COLO829 (cell line): ENCODE results near the gene EIF1AY.
"Not testable (repeated sequence)": the region's sequence is repeated elsewhere in the genome, so short reads cannot be mapped to it uniquely, and the experiment has no call there.

Experiments used
- DNase-seq: peaks from one replicate; pipeline ENCODE4 v3.0.0; 2012; ENCODE audit warnings: low spot score

EIF1AY gene

GRCh38 chrY:20575531-20576121 lies at the start of gene EIF1AY:
TSS of gene EIF1AY (plus strand) at chrY:20575776. CDS start at chrY:20575872, 96 bp downstream.
- DNase-seq = no peak

DNA sequence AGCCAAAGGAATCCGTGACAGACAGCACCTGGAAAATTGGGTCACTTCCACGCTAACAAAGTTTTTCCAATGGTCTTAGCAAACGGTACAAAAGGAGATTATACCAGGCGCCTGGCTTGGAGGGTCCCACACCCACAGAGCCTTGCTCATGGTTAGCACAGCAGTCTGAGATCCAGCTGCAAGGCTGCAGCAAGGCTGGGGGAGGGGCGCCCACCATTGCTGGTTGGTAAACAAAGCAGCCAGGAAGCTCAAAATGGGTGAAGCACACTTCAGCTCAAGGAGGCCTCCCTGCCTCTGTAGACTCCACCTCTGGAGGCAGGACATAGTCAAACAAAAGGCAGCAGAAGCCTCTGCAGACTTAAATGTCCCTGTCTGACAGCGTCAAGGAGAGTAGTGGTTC lies 47.1 kb upstream of the EIF1AY start:
- DNase-seq = no peak

GRCh38 chrY:20538186-20538585 lies 37.4 kb upstream of the EIF1AY start:
- no peak for DNase-seq

- no peak for DNase-seq
These were observed 36.6 kb upstream of the EIF1AY start for GRCh38 chrY:20538933-20539332.

DNA sequence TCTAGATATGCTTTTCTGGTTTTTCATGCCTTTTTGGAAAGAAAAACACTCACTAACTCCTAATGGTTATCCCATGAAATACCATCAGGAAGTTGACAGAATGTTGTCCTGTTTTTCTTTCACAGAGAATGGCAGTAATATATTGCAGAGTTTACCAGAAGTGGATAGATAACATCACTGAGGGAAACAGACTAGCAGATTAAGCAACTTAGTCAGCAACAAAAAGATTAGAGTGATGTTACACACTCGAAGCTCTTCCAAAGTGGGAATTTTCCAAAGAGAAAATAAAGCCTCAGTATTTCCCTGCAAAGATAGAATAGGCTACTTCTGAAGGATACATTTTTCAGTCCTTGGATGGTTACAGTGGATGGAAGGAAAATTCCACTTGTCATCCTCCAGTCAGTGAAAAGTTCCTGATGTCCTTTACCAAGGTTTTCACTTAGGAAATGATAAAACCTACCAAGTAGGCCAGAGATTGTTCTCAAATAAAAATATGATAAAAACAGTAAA lies 31.1 kb upstream of the EIF1AY start:
- DNase-seq = no peak

DNA sequence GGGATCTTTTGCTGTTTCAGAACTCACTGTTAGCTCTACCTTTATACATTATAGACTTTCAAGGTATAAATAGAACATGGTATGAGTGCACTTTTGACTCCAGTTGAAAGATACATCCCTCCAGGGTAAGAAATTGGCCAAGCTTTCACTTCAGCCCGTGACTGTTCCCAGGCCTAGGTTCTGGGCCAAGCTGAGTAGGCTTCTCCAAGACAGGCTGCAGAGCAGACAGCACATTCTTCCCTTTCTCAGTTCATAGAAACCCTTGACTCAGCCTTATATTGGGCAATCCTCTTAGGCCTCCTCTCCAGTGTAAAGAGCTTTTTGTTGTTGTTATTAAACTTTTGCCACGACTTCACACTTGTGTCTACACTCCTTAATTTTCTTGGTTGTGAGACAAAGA lies 29.5 kb upstream of the EIF1AY start:
- DNase-seq = no peak

DNA sequence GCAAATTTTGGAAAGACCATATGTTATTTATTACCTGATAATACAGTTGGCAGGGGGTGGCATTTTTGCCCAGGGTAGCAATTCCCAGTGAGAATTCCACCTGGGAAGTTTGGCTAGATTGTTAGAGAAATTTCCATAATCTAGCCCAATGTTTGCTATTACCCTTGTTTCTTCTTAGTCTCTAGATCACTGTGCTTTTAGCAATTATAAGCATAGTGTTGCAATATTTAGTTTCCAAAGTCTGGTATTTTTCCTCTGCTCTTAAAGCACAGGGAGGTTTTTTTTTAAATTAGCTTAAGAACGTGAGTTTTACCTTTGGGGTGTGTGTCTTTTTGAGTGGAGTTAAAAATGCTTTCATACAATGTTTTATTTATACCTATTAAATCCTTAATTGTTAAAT lies 26.3 kb upstream of the EIF1AY start:
- no peak for DNase-seq

DNA sequence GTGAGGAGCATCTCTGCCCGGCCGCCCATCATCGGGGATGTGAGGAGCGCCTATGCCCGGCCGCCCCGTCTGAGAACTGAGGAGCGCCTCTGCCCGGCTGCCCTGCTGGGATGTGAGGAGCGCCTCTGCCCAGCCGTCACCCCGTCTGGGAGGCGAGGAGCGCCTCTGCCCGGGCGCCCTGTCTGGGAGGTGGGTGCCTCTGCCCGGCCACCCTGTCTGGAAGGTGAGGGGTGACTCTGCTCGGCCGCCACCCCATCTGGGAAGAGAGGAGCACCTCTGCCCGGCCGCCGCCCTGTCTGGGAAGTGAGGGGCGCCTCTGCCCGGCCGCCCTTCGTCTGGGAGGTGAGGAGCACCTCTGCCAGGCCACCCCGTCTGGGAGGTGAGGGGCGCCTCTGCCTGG lies 23.7 kb upstream of the EIF1AY start:
- no peak for DNase-seq

DNA sequence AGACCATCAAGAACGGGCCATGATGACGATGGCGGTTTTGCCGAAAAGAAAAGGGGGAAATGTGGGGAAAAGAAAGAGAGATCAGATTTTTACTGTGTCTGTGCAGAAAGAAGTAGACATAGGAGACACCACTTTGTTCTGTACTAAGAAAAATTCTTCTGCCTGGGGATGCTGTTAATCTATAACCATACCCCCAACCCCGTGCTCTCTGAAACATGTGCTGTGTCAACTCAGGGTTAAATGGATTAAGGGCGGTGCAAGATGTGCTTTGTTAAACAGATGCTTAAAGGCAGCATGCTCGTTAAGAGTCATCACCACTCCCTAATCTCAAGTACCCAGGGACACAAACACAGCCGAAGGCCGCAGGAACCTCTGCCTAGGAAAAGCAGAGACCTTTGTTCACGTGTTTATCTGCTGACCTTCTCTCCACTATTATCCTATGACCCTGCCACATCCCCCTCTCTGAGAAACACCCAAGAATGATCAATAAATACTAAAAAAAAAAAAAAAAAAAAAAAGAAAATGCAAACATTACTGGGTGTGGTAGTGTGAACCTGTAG lies 22.7 kb upstream of the EIF1AY start:
- DNase-seq = not testable (repeated sequence)

DNA sequence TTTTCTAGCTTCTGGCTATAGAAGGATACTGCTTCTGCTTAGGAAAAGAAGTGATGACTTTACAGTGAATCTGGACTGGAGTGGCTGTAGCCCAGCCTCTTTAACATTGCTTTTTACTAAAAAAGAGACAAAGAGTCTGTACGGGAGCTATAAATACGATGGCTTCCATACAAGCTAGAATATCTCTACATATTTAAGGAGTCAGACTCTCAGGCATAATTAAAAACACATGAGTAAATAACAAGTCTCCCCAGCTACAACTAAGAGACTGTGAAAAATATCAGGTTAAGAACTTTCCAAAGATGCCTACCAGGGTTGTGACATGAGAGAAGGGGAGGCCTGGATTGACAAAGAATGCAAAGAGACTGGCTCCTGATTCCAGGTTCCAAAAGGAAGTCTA lies 19.8 kb upstream of the EIF1AY start:
- DNase-seq = no peak

GRCh38 chrY:20558677-20559076 lies 16.9 kb upstream of the EIF1AY start:
- DNase-seq = no peak

GRCh38 chrY:20559873-20560512 lies 15.6 kb upstream of the EIF1AY start:
- DNase-seq = no peak

DNA sequence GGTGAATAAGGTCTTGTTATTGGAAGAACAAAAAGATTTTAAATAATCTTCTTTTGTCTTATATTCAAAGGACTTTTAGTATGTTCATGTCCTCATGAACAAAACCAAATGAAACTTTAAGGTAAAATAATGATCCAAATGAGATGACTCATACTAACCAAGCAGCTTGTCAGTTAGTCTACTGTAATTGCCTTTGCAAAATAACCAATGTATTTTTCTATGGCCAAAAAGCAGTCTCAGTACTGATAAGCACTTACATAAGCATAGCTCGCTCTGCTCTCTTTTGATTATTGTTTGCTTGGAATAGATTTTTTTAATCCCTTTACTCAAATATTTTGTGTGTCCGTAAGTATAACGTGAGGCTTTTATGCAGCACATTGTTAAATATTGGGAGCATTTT lies 4.3 kb upstream of the EIF1AY start:
- DNase-seq = no peak

GRCh38 chrY:20576506-20576905 lies 930 bp downstream of the EIF1AY start:
- DNase-seq = no peak

GRCh38 chrY:20578206-20578605 lies 2.6 kb downstream of the EIF1AY start:
- no peak for DNase-seq

DNA sequence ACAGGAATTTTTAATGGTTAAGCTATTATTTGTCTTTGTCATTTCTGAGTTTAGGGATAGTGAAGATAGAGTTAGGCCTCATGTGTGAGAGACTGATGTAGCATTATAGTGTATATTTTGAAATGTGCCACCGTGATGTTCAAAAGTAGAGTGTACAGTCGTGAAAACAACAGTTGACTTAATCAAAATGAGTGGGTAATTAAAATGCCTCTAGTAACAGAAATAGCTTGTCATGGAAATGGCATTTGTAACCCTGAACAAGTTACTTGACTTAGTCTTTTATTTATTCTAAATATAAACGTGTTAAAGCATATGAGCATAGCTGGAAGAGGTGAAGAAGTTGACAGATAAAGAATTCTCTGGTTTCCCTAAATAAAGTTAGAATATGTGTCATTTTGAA lies 6.1 kb downstream of the EIF1AY start:
- no peak for DNase-seq

- DNase-seq = no peak
These were observed 10.6 kb downstream of the EIF1AY start for GRCh38 chrY:20586161-20586560.
